Measurements from ENCODE around the gene COL25A1.

The COL25A1 gene

DNA sequence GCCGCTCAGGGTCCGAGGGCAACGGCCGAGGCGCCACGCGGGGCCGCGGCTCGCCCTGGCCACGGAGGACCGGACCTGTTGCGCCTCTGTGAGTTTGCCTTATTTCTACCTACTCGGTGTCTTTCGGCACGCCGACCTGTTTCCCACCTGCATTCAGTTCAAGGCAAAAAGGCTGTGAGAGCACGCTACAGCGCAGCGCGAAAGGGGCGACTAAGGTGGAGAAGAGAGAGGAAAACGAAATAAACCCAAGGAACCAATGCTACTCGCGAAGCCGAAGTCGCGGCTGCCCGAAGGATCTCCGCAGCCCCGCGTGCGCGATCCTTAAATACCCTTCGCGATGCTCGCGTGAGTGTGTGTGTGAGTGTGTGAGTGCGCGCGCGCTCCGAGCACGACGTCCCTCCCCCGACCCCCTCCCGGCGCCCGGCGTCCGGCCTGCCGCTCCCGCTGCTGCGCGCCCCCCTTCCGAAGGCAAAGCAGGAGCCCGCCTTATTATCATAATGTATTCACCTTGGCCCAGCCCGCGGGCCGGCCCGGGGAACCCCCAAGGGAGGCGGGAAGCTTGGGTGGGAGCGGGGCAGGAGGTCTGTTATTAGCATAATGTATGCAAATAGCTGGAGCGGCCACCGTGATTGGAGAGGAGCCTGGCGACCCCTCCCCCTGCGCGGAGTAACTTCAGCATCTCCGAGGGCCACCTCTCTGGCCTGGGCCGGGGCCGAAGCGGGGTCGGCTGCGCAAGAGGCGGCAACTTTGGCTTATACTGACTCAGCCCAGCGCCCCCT is at the start of gene COL25A1:
Gene COL25A1, minus strand, starts transcription at position 298 of the 779 bp plus-strand sequence.
- H3K27ac ChIP-seq: no peak within 1 kb of the TSS
- no peak within 1 kb of the TSS for H3K4me2 ChIP-seq
- H3K9ac ChIP-seq: no peak within 1 kb of the TSS

DNA sequence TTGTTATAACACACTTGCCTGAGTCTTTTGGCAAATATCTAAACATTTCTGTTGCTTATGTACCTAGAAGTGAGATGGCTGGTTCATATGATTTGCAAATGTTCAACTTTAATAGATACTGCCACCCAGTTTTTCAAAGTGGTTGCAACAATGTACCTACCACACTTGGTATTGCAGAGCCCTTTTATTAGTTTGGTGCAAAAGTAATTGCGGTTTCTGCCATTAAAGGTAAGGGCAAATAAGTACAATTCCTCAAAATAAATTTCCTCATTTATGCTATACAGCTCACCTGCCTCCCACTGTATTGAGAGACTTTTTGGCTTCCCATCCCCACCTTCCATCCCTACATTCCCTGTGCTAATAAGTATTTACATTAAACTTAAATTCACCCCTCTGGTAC is 47.7 kb upstream of the COL25A1 start:
- Histone ChIP-seq H3K4me3 (no peak overlapping the region), H3K9me3 (peaks cover 7% of the 10 kb centered on the region; the same call in 1 of the 2 replicates), H3K36me3 (no peaks in the 10 kb centered on the region), H3K27ac (no peak overlapping the region), H3K4me2 (no peak overlapping the region), H3K27me3 (no peaks in the 10 kb centered on the region), H4K20me1 (no peaks in the 10 kb centered on the region), H3K4me1 (no peaks in the 10 kb centered on the region), H3K9ac (no peak overlapping the region)
- TF ChIP-seq Cebpa-rat (IDR thresholded peaks at IDR 0.05): no peak

More for the DNA sequence above, at the start of gene COL25A1:
- Histone ChIP-seq H3K4me3 (no peak within 1 kb of the TSS), H3K27me3 (no peaks in the 10 kb centered on the region), H3K9me3 (peaks cover 22% of the 10 kb centered on the region), H3K36me3 (no peaks in the 10 kb centered on the region), H3K4me1 (peaks cover 7% of the 10 kb centered on the region; the same call in 1 of the 2 replicates), H4K20me1 (no peaks in the 10 kb centered on the region)
- TF ChIP-seq Cebpa-rat (IDR thresholded peaks at IDR 0.05): no peak

DNA sequence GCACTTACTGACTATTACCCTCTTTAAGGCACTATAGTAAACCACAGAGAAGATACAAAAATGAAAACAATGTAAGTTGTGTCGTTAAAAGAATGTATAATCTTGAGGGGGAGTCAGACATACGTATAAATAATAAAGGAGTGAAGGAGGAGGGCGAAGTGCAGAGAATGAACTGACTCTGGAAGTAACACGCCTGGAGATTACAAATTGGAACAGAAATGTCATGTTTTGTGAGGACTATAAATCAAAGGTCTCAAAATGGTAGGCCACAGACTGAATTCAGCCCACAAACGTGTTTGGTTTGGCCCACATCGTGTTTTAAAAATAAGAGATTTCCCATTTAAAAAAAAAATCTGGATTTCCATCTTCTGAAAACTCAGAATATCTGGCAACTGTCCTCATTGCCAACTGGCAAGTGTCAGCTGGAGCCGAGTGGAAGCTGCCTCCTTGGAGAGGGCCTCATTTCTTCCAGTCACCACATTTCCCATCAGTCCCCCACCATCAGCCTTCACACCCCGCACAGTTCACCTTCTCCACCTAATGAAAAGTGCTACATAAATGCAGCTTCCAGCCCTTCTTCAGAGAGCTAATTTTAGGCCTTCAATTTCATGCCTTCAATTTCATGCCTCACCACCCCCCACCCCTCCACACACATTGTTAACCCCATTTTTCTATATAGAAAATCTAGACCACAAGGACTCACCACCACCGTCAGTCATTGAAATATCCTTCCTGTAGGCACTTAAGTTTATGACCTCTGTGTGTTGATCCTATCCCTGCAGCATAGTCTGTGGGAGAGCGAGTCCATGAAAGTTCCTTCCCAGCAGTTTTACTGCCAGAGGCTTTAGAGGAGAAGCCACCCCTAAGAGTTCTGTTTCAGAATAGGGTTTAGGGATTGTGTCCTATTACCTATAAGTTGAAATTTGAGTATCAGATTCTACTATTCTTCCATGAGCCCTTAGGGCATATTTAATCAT is 32.0 kb upstream of the COL25A1 start:
- H3K4me2 ChIP-seq: peak overlapping the region; percentile 67
- H3K9me3 ChIP-seq: no peaks in the 10 kb centered on the region
- H3K4me3 ChIP-seq: no peak overlapping the region
- H3K27ac ChIP-seq: no peak overlapping the region
- no peaks in the 10 kb centered on the region for H4K20me1 ChIP-seq
- peaks cover 16% of the 10 kb centered on the region for H3K4me1 ChIP-seq
- H3K27me3 ChIP-seq: no peaks in the 10 kb centered on the region
- TF ChIP-seq Cebpa-rat (IDR thresholded peaks at IDR 0.05): no peak
- no peaks in the 10 kb centered on the region for H3K36me3 ChIP-seq
- no peak overlapping the region for H3K9ac ChIP-seq

DNA sequence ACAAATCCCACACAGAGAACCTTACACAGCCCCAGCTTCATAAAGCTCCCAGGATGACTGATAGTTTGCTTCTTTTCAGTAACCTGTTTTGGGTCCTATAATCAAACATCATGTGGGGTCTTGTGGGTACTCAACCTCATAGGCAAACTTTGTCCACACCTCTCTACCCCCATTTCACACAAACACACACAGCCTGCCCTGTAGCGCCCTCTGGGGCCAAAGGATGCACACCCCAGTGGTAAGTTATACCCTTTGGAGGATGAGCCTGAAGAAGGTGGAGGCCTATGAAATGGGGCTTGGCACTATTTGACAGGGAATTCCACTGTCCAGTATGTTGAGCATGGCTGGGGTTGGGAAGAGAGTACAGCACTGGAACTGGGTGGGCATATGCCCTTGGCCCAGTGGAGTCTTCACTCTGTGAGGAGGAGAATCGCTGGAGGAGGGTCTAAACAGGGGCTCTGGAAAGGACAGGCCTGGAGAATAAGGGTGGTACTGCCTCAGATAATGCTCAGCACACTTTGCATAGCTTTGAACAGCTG is 30.5 kb upstream of the COL25A1 start:
- no peak overlapping the region for H3K9ac ChIP-seq
- H3K4me1 ChIP-seq: peaks cover 16% of the 10 kb centered on the region
- no peak overlapping the region for H3K4me3 ChIP-seq
- H3K27me3 ChIP-seq: no peaks in the 10 kb centered on the region
- no peak overlapping the region for H3K4me2 ChIP-seq
- TF ChIP-seq Cebpa-rat (IDR thresholded peaks at IDR 0.05): no peak
- no peaks in the 10 kb centered on the region for H4K20me1 ChIP-seq
- H3K9me3 ChIP-seq: no peaks in the 10 kb centered on the region
- H3K27ac ChIP-seq: no peak overlapping the region
- H3K36me3 ChIP-seq: no peaks in the 10 kb centered on the region

DNA sequence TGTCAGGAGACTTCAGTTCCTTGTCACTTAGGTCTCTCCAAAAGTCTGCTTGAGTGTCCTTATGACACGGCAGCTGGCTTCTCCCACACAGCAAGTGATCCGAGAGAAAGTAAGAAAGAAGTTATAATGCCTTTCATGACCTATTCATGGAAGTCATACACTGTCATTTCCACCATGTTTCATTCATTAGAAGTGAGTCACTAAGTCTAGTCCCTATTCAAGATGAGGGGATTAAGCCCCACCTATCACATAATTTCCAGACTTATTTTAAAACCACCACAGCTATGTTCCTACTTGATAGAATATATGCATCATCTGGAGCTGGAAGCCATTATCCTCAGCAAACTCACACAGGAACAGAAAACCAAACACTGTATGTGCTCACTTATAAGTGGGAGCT is 25.2 kb upstream of the COL25A1 start:
- Histone ChIP-seq H3K4me3 (no peak overlapping the region), H3K4me1 (no peaks in the 10 kb centered on the region), H3K36me3 (peaks cover 8% of the 10 kb centered on the region; the same call in 1 of the 2 replicates), H3K9me3 (peaks cover 18% of the 10 kb centered on the region), H3K27ac (no peak overlapping the region), H3K27me3 (no peaks in the 10 kb centered on the region), H4K20me1 (no peaks in the 10 kb centered on the region), H3K4me2 (no peak overlapping the region), H3K9ac (no peak overlapping the region)
- TF ChIP-seq Cebpa-rat (IDR thresholded peaks at IDR 0.05): no peak

DNA sequence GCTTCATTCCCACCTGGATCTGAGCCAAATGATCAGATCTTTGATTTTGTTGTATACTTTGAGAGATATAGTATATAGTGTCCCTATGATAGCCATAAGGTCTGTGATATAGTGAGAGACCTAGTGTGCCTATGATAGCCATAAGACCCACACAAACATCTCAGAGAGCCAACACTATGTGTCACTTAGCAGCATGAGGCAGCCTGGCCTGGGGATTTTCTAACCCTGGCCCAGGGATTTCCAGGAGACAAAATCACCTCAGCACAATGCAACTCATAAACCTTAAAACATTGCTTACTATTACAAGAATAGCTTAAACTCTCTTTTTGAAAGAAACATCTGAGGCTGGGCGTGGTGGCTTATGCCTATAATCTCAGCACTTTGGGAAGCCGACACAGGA is 23.2 kb upstream of the COL25A1 start:
- Histone ChIP-seq H3K9me3 (peaks cover 38% of the 10 kb centered on the region), H4K20me1 (no peaks in the 10 kb centered on the region), H3K4me2 (no peak overlapping the region), H3K27me3 (no peaks in the 10 kb centered on the region), H3K27ac (no peak overlapping the region), H3K36me3 (peaks cover 8% of the 10 kb centered on the region; the same call in 1 of the 2 replicates), H3K4me3 (no peak overlapping the region), H3K9ac (no peak overlapping the region), H3K4me1 (no peaks in the 10 kb centered on the region)
- TF ChIP-seq Cebpa-rat (IDR thresholded peaks at IDR 0.05): no peak

DNA sequence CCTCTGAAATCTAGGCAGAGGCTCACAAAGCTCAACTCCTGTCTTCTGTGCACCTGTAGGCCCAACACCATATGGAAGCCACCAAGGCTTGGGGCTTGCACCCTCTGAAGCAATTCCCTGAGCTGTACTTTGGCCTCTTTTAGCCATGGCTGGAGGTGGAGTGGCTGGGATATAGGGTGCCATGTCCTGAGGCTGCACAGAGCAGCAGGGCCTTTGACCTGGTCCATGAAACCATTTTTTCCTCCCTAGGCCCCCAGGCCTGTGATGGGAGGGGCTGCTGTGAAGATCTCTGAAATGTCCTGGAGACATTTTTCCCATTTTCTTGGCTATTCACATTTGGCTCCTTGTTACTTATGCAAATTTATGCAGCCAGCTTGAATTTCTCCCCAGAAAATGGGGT is 20.9 kb upstream of the COL25A1 start:
- Histone ChIP-seq H3K9ac (no peak overlapping the region), H3K4me1 (peaks cover 11% of the 10 kb centered on the region), H3K9me3 (peaks cover 49% of the 10 kb centered on the region), H3K36me3 (peaks cover 8% of the 10 kb centered on the region; the same call in 1 of the 2 replicates), H3K4me2 (no peak overlapping the region), H4K20me1 (no peaks in the 10 kb centered on the region), H3K27me3 (no peaks in the 10 kb centered on the region), H3K4me3 (no peak overlapping the region), H3K27ac (no peak overlapping the region)
- no peak for TF ChIP-seq Cebpa-rat (IDR thresholded peaks at IDR 0.05)

DNA sequence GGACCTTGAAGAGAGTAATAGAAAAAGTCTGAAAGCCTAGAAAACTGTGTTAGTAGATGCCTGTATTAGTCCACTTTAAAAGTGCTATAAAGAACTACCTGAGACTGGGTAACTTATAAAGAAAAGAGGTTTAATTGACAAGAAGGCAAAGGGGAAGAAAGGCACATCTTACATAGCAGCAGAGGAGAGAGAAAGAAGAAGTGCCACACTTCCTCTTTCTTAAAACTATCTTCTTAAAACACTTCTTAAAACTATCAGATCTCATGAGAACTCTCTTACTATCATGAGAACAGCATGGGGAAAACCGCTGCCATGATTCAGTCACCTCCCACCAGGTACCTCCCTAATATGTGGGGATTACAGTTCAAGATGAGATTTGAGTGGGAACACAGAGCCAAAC is 18.8 kb upstream of the COL25A1 start:
- H3K4me2 ChIP-seq: no peak overlapping the region
- peaks cover 8% of the 10 kb centered on the region; the same call in 1 of the 2 replicates for H3K36me3 ChIP-seq
- H3K4me3 ChIP-seq: no peak overlapping the region
- H3K4me1 ChIP-seq: peaks cover 28% of the 10 kb centered on the region
- H3K27ac ChIP-seq: no peak overlapping the region
- TF ChIP-seq Cebpa-rat (IDR thresholded peaks at IDR 0.05): no peak
- no peaks in the 10 kb centered on the region for H3K27me3 ChIP-seq
- no peaks in the 10 kb centered on the region for H4K20me1 ChIP-seq
- peaks cover 54% of the 10 kb centered on the region for H3K9me3 ChIP-seq
- H3K9ac ChIP-seq: no peak overlapping the region

DNA sequence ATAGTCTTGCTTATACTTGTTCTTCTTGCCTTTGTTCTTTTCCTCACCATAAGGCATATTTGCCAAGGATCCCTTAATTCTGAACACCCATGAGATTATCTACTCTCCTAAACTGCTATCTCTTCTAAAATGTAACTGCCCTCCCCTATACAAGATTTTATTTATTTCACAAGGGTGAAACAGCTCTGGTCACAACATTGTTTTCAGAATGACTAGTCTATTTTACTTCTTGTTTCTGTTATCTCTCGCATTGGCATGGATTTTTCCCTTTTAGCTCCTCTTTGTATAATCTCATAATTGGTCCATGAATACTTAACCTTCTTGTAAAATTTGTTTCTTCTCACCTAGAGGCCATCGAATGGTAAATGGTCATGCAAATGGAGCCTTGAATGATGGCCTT is 17.2 kb upstream of the COL25A1 start:
- Histone ChIP-seq H3K4me1 (peaks cover 28% of the 10 kb centered on the region), H3K9me3 (peaks cover 69% of the 10 kb centered on the region), H3K27me3 (no peaks in the 10 kb centered on the region), H3K4me2 (no peak overlapping the region), H3K4me3 (no peak overlapping the region), H4K20me1 (no peaks in the 10 kb centered on the region), H3K9ac (no peak overlapping the region), H3K36me3 (peaks cover 8% of the 10 kb centered on the region; the same call in 1 of the 2 replicates), H3K27ac (no peak overlapping the region)
- TF ChIP-seq Cebpa-rat (IDR thresholded peaks at IDR 0.05): no peak

Measured in BLaER1 (cell line).